Naive B cell (primary cell): ENCODE results near the gene LDLRAD4. TPM values are rescaled to one million over a fixed set of nuclear protein-coding genes. Genes with fewer than 3 reads are reported as not detected.
A peak's percentile ranks its signal among the peaks of the same experiment; 100 is the strongest.
"Not testable (repeated sequence)": the region's sequence is repeated elsewhere in the genome, so short reads cannot be mapped to it uniquely, and the experiment has no call there.

Experiments
- ATAC-seq, 2 donors: fragments of 150-1000 bp; cut with Tn5 transposase; 2 replicates each; pipeline ENCODE4 v1.10.0; 2021; ENCODE audit warnings: low read depth in 2 of 2, mild to moderate bottlenecking in 2 of 2, moderate library complexity in 2 of 2
- DNase-seq: peaks from one replicate; pipeline ENCODE4 v3.0.0; 2022
- H3K27ac Mint-ChIP-seq, 6 donors: one replicate each; pipeline ENCODE4 v1.8.0; 2020 to 2022; ENCODE audit warnings: mild to moderate bottlenecking in 6 of 6, mixed read lengths in 6 of 6, moderate library complexity in 5 of 6, inconsistent platforms in 2 of 6
- H3K27me3 Mint-ChIP-seq, 3 donors: one replicate each; pipeline ENCODE4 v1.8.0; 2021 to 2022; ENCODE audit warnings: mixed read lengths in 3 of 3, mild to moderate bottlenecking in 1 of 3
- H3K36me3 Mint-ChIP-seq, 2 donors: one replicate each; pipeline ENCODE4 v1.8.0; 2020 to 2022; ENCODE audit warnings: mixed read lengths in 2 of 2, inconsistent platforms in 1 of 2, mild to moderate bottlenecking in 1 of 2
- H3K4me1 Mint-ChIP-seq, 3 donors: one replicate each; pipeline ENCODE4 v1.8.0; 2020 to 2022; ENCODE audit warnings: mixed read lengths in 3 of 3, inconsistent platforms in 1 of 3, mild to moderate bottlenecking in 1 of 3, moderate library complexity in 1 of 3
- H3K4me3 Mint-ChIP-seq, 8 donors: one replicate each; pipeline ENCODE4 v1.8.0; 2020 to 2022; ENCODE audit warnings: mild to moderate bottlenecking in 8 of 8, mixed read lengths in 8 of 8, moderate library complexity in 8 of 8, inconsistent platforms in 2 of 8
- H3K9me3 Mint-ChIP-seq, 7 donors: one replicate each; pipeline ENCODE4 v1.8.0; 2020 to 2022; ENCODE audit warnings: mixed read lengths in 7 of 7, mild to moderate bottlenecking in 5 of 7, inconsistent platforms in 2 of 7, moderate library complexity in 1 of 7
- polyA plus RNA-seq, 6 donors: library from polyadenylated mRNA; unstranded; fragments of 300-500 nt; fragmentation: Illumina TruSeq; gene quantifications; one replicate each; pipeline ENCODE4 v1.2.3, GENCODE V29; 2021; ENCODE audit warnings: low read depth in 6 of 6

Gene LDLRAD4
- polyA plus RNA-seq, 6 donors from 2014 or later, result 6.4 to 16.1 (median 9.2) TPM

DNA sequence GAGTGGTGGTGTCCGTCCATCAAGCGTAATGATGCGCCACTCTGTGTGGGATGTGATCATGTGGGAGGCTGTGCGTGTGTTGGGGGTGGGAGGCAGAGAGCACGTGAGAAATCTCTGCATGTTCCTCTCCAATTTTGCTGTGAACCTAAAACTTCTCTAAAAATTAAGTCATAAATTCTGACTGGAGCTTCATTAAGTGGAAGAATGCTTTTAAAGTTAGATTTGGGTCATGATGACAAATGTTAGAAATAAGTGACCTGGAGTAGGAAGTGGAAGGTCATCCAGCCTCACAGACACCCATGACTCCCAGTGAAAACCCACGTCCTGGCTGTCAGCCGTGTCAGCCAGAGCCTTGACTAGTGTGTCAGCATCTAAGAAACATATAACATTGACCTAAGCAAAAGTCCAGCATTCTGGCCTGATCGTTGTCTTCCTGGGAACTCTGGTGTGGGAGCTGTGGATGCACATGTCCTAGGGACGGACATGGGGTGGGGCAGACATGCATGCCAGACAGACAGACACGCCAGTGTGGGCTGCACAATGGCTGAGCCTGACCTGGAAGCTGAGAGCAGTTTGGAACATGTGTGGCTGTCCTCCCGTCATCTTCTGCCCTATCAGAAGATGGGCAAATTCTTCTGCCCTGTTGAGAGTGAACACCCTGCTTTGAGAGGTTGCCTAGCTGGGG is 262.2 kb downstream of the LDLRAD4 start:
- H3K4me1 Mint-ChIP-seq, result peaks cover 29 to 46% (median 34%) of the 10 kb centered on the region in 3 donors
- H3K9me3 Mint-ChIP-seq, result peaks cover 0 to 5% (median 0%) of the 10 kb centered on the region in 7 donors
- H3K27ac Mint-ChIP-seq, result peak overlapping the region in 5 of 6 donors; percentile 58 to 97 (median 95)
- peak overlapping the region in 4 of 8 donors; percentile 12 to 36 (median 27) for H3K4me3 Mint-ChIP-seq
- no peak for ATAC-seq
- peaks cover 12 to 16% of the 10 kb centered on the region in 2 donors for H3K36me3 Mint-ChIP-seq
- no peak for DNase-seq
- H3K27me3 Mint-ChIP-seq, result no peaks in the 10 kb centered on the region

DNA sequence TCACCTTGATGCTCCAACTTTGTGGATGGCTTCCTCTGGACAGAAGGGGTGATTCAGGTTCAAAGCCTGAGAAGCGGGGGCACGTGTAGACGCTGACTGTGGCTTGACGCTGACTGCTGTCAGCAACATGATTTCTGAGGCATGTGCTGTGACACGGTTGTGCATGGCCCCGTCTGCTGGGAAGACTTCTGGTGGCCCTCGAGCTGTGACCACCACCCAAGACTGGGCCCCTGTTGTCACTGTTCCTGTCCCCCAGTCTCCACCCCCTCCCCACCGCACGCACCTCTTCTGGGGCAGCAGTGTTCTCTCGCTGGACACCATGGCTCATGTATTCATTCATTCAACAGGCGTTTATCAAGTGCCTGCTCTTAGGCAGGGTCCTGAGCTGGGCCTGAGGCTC is 262.8 kb downstream of the LDLRAD4 start:
- H3K27ac Mint-ChIP-seq, result peak overlapping the region in 5 of 6 donors; percentile 91 to 97 (median 95)
- ATAC-seq (no peak), DNase-seq (no peak)
- peaks cover 8 to 13% of the 10 kb centered on the region in 2 donors for H3K36me3 Mint-ChIP-seq
- H3K4me3 Mint-ChIP-seq, result peak overlapping the region in 5 of 8 donors; percentile 66 to 93 (median 79)
- H3K9me3 Mint-ChIP-seq, result peaks cover 0 to 5% (median 0%) of the 10 kb centered on the region in 7 donors
- no peaks in the 10 kb centered on the region for H3K27me3 Mint-ChIP-seq
- peaks cover 26 to 44% (median 34%) of the 10 kb centered on the region in 3 donors for H3K4me1 Mint-ChIP-seq

DNA sequence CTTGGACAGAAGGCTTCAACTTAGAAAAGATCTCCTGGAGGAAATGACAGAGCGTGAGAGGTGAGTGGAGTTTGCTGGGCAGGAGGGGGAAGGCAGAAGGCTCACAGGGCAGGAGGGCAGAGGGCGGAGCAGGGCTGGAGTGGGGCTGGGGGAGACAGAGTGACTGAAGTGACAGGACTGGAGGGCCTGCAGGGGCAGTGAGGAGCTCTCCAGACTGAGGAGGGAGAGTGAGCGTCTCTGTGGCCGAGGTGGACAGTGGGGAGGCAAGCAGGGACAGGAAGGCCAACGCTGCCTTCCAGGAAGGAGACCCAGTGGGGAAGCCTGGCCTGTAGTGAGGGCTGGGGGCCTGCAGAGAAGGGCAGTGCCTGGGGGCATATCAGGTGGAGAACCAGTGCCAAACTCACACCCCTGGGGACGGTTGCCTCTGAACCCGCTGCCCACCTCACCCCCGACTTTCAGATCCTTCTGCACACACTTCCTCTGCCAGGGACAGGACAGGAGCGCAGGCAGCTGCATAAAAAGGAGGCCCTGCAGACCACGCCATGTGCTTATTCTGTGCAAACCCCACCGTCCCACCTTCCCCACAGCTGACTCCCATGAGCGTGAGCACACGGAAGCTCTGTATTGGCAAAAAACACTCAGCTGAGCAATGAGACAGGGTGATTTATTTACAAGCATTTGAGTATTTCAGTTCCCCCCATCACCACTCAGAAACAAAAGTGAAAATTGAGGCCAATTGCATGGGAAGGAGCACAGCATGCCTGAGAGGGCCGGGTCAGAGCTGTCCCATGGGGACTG is 263.5 kb downstream of the LDLRAD4 start:
- DNase-seq, result peak; percentile 50
- Mint-ChIP-seq H3K4me1 (peaks cover 26 to 46% (median 34%) of the 10 kb centered on the region in 3 donors), H3K27me3 (no peaks in the 10 kb centered on the region), H3K36me3 (peaks cover 8 to 13% of the 10 kb centered on the region in 2 donors), H3K4me3 (peak overlapping the region in 7 of 8 donors; percentile 66 to 93 (median 79)), H3K27ac (peak overlapping the region; percentile 91 to 97 (median 94)), H3K9me3 (peaks cover 0 to 5% (median 0%) of the 10 kb centered on the region in 7 donors)
- ATAC-seq, result peak; percentile 88 to 90

DNA sequence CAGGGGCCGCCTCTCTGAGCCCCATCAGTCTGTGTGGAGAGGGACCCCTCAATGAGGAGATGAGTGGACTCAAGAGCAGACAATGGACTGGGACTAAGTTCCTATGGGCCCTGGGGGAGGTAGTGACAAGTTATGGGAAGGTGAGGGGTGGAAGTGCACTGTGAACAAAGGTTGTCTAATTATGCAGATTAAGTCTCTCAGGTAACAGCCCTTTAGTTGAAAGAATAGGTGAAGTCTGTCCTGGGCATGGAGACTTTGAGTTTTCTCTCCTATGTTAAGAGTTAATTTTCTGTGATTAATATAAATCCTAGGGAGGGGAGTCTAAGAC is 264.0 kb downstream of the LDLRAD4 start:
- no peak for ATAC-seq
- Mint-ChIP-seq H3K36me3 (peaks cover 8 to 13% of the 10 kb centered on the region in 2 donors), H3K27me3 (no peaks in the 10 kb centered on the region)

DNA sequence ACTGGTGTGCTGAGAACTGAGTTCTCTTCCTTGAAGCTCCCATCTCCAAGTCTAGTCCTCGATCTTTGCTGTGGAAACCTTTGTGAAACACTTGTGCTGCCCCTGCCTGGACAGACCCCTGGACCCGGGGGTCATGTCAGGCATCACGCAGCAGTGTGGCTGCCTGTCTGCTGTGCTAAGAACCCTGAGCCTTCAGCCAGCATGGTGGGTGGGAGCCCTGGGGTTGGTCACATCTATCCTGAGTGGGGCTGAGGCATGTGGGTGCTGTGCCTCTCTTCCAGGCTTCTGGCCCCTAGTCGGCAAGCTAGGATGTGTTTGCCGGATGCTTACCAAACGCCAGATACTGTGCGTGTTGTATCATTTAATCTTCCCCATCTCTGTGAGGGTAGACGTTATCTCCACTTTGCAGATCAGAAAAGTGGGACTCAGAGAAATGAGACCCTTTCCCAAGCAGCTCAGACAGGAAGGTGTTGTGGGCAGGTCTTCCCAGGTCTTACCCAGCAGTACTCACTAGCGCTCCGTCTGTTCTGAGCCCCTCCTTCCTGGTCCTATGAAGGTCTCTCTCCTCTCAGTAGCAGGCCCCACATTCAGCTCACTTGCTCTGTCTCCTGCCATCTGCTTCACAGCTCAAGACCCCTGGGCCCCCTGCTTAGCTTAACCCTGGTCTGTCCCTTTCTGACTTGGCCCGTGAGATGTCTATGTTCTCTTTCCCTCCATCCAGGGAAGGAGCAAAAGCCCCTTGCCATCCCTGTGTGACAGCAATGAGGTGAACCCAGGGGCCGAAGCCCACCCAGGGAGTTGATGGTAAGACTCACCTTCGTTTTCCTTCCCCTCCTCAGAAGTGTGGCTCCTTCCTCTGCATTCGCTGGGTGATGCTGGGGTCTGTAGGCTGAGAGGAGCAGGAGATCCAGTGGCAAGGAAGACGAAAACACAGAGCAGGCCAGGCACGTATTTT is 265.0 kb downstream of the LDLRAD4 start:
- H3K4me1 Mint-ChIP-seq, result peaks cover 26 to 46% (median 34%) of the 10 kb centered on the region in 3 donors
- ATAC-seq (no peak), DNase-seq (no peak)
- peaks cover under 1 to 6% of the 10 kb centered on the region in 2 donors for H3K36me3 Mint-ChIP-seq
- peak overlapping the region; percentile 16 to 97 (median 74) for H3K27ac Mint-ChIP-seq
- no peaks in the 10 kb centered on the region for H3K27me3 Mint-ChIP-seq
- peaks cover 0 to 5% (median 0%) of the 10 kb centered on the region in 7 donors for H3K9me3 Mint-ChIP-seq
- H3K4me3 Mint-ChIP-seq, result peak overlapping the region in 2 of 8 donors; percentile 5 to 51

More for the DNA sequence above, 264.0 kb downstream of the LDLRAD4 start:
- Mint-ChIP-seq H3K4me1 (peaks cover 26 to 46% (median 34%) of the 10 kb centered on the region in 3 donors), H3K27ac (peak overlapping the region; percentile 85 to 97 (median 94)), H3K9me3 (peaks cover 0 to 5% (median 0%) of the 10 kb centered on the region in 7 donors), H3K4me3 (peak overlapping the region in 7 of 8 donors; percentile 65 to 93 (median 79))
- DNase-seq, result no peak

DNA sequence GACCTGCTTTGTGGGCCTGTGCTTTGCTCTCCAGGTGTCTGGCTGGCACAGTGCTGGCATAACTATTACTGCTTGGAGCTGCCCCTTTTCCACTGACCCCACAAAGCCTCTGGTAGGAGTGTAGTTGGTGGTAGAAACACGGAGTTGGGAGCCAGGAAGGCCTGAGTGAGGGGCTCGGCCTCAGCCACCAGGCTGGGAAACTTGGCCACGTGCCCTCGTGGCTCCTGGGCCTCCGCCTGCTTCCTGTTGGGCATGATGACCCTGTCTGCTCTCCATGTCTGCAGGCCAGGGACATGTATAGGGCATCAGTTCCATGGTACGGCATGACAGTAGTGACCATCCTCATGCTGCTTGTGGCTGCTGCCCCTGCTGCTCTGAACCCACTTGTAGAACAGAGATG is 266.6 kb downstream of the LDLRAD4 start:
- DNase-seq (no peak), ATAC-seq (no peak)
- H3K27me3 Mint-ChIP-seq, result no peaks in the 10 kb centered on the region
- H3K4me3 Mint-ChIP-seq, result peak overlapping the region in 1 of 8 donors; percentile 54
- no peaks in the 10 kb centered on the region for H3K36me3 Mint-ChIP-seq
- H3K4me1 Mint-ChIP-seq, result peaks cover 24 to 36% (median 33%) of the 10 kb centered on the region in 3 donors
- H3K27ac Mint-ChIP-seq, result no peak overlapping the region
- H3K9me3 Mint-ChIP-seq, result peaks cover 0 to 2% (median 0%) of the 10 kb centered on the region in 7 donors

DNA sequence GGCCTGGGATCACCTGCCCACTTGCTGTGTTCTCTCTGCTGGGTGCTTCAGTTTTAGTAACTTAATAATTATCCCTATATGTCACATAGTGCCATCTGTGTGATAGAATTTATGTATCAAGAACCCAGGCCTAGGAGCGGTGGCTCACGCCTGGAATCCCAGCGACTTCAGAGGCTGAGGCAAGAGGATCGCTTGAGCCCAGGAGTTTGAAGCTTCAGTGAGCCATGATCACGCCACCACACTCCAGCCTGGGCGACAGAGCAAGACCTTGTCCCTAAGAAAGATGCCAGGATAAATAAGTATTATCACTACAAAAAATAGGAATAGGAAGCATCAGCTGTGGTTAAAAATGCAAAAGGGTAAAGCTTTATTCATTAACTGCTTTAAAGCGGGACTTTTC is 267.0 kb downstream of the LDLRAD4 start:
- Mint-ChIP-seq H3K4me1 (peaks cover 20 to 32% (median 29%) of the 10 kb centered on the region in 3 donors), H3K36me3 (no peaks in the 10 kb centered on the region), H3K27me3 (no peaks in the 10 kb centered on the region), H3K27ac (peak overlapping the region in 2 of 6 donors; percentile 29 to 30), H3K9me3 (peaks cover 0 to 2% (median 0%) of the 10 kb centered on the region in 7 donors), H3K4me3 (no peak overlapping the region)
- DNase-seq (no peak), ATAC-seq (no peak)

DNA sequence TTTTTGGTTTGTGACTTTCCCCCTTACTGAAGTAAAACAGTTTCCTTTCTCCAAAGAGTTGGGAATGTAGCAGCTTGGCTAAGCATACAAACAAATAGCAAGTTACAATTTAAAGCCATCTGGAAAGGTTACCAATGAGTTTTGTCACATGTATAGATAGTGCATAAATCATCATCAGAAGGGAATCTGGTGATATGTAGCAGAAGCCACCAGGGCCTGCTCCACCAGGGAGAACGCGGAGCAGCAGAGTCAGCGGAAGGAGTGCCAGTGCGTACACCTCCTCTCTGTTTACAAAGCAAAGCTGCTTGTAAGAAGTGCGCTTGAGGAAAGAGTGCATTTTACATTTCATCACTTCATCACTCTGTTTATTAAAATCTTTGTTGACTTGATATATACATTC is 267.7 kb downstream of the LDLRAD4 start:
- peaks cover 0 to 1% of the 10 kb centered on the region in 2 donors for H3K36me3 Mint-ChIP-seq
- DNase-seq (no peak), ATAC-seq (no peak)
- no peaks in the 10 kb centered on the region for H3K27me3 Mint-ChIP-seq
- peaks cover 0 to 2% (median 0%) of the 10 kb centered on the region in 7 donors for H3K9me3 Mint-ChIP-seq
- no peak overlapping the region for H3K4me3 Mint-ChIP-seq
- H3K27ac Mint-ChIP-seq, result peak overlapping the region in 1 of 6 donors; percentile 63
- peaks cover 14 to 25% (median 22%) of the 10 kb centered on the region in 3 donors for H3K4me1 Mint-ChIP-seq

DNA sequence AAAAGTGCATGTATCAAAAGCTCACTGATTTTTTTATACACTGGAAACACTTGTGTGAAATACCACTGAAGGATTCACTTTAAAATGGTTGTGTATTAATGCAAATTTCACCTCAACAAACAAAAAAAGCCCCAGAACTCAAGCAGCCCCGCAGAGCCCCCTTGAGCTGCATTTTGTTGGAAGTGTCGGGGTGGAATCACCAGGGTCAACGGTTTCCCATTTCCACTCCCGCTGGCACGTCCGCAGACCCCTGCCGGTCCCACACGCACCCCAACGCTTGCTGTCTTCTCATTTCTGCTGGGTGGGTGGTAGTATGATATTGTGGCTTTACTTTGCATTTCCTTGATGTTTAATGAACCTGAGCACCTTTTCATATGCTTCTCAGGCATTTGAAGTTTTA is 268.1 kb downstream of the LDLRAD4 start:
- no peaks in the 10 kb centered on the region for H3K27me3 Mint-ChIP-seq
- peak overlapping the region in 1 of 6 donors; percentile 37 for H3K27ac Mint-ChIP-seq
- peaks cover 0 to 2% (median 0%) of the 10 kb centered on the region in 7 donors for H3K9me3 Mint-ChIP-seq
- DNase-seq, result no peak
- H3K4me3 Mint-ChIP-seq, result no peak overlapping the region
- ATAC-seq, result no peak
- H3K36me3 Mint-ChIP-seq, result peaks cover 0 to 5% of the 10 kb centered on the region in 2 donors
- H3K4me1 Mint-ChIP-seq, result peaks cover 11 to 21% (median 18%) of the 10 kb centered on the region in 3 donors

DNA sequence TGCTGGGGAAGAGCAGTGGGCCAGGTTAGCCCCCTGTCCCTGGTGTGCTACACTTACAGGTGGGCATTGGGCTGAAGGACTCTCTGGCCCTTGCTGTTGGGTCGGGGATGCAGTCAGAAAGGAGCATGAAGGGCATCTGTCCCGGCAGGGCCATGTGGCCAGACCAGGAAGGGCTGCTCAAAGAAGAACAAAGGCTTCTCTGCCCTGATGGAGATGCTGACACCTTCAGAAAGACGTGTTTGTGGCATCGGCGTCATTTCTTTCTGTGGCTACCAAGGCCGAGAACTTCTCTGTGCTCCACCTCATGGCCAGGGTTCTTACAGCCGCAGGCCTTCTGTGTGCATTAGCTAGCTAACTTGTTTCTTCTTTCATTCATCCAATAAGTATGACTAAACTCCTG is 268.7 kb downstream of the LDLRAD4 start:
- Mint-ChIP-seq H3K9me3 (peaks cover 0 to 2% (median 0%) of the 10 kb centered on the region in 7 donors), H3K4me1 (peaks cover 5 to 16% (median 14%) of the 10 kb centered on the region in 3 donors), H3K27ac (peak overlapping the region in 2 of 6 donors; percentile 61 to 83), H3K27me3 (no peaks in the 10 kb centered on the region), H3K36me3 (peaks cover 3 to 8% of the 10 kb centered on the region in 2 donors), H3K4me3 (no peak overlapping the region)
- ATAC-seq, result no peak
- no peak for DNase-seq

DNA sequence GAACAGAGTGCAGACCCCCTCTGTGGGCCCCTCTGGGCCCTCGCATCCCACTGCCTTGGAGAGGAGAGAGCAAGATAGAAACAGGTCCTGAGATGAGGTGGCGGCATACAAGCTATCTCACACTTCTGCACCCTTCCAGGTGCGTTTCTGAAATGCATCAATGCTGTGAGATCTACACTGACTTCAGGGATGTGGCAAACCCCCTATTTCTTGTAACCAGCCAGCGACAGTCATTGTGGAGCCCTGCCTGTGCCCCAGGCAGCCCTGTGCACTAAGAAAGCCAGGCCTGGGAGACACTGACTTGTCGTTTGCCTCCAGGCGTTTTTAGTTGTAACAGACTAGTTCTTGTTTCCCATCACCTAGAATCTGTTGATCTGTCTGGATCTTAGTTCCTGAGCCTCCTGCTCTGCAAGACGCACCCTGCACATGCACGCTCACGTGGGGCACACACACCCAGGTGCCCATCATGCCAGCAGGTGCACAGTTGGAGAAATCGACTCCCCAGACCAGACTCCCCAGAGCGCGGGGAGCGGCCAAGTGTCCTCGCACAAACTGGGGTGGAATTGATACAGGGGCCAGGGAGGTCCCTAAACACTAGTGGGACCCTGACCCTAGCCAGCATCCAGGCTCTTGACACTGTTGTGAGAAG is 269.8 kb downstream of the LDLRAD4 start:
- no peaks in the 10 kb centered on the region for H3K9me3 Mint-ChIP-seq
- no peak overlapping the region for H3K4me3 Mint-ChIP-seq
- H3K27me3 Mint-ChIP-seq, result no peaks in the 10 kb centered on the region
- no peak for ATAC-seq
- H3K27ac Mint-ChIP-seq, result peak overlapping the region in 3 of 6 donors; percentile 22 to 61 (median 57)
- peaks cover 0 to 6% (median 6%) of the 10 kb centered on the region in 3 donors for H3K4me1 Mint-ChIP-seq
- no peak for DNase-seq
- peaks cover 8% of the 10 kb centered on the region in 2 donors for H3K36me3 Mint-ChIP-seq

DNA sequence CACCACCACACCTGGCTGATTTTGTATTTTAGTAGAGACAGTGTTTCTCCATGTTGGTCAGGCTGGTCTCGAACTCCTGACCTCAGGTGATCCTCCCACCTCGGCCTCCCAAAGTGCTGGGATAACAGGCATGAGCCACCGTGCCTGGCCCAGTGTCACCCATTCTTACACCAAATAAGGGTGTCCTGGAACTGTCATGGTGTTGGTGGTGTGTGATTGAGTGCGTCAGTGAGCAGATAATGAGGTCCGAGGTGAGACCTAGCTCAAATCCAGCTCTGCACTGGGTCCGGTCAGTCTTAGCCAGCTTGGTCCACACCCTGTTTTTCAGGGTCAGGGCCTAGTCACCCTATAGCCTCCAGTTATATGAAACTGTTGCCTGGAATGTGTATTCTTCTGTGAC is 270.7 kb downstream of the LDLRAD4 start:
- not testable (repeated sequence) for H3K36me3 Mint-ChIP-seq, DNase-seq, ATAC-seq, H3K9me3 Mint-ChIP-seq, H3K4me3 Mint-ChIP-seq, H3K27me3 Mint-ChIP-seq
- Mint-ChIP-seq H3K27ac (peak overlapping the region in 1 of 6 donors; percentile 66), H3K4me1 (peaks cover 3 to 12% (median 5%) of the 10 kb centered on the region in 3 donors)
